ENCODE measurements around the gene CACNA1F. TPM values are rescaled to one million over a fixed set of nuclear protein-coding genes. Genes with fewer than 3 reads are reported as not detected.

CACNA1F gene
- total RNA-seq: 0.07 and 0.14 TPM in 2 replicates

GRCh38 chrX:49233176-49233575 is at the start of gene CACNA1F:
Gene CACNA1F (minus strand): TSS chrX:49233340. CDS start chrX:49233309, 31 bp downstream.
- Mint-ChIP-seq H3K4me3 (peak within 1 kb of the TSS; percentile 18), H3K9me3 (no peaks in the 10 kb centered on the region), H3K36me3 (ENCODE audit: low read depth) (peaks cover 4% of the 10 kb centered on the region), H3K27ac (no peak within 1 kb of the TSS), H3K4me1 (peaks cover 23% of the 10 kb centered on the region), H3K27me3 (no peaks in the 10 kb centered on the region)
- DNase-seq: no peak
- intact Hi-C loops (cut with micrococcal nuclease): no loop called here

- no peaks in the 10 kb centered on the region for H3K27me3 Mint-ChIP-seq
- intact Hi-C loops (cut with micrococcal nuclease): no loop called here
- peaks cover 32% of the 10 kb centered on the region for H3K4me1 Mint-ChIP-seq
- H3K36me3 Mint-ChIP-seq (ENCODE audit: low read depth): peaks cover 14% of the 10 kb centered on the region
- no peaks in the 10 kb centered on the region for H3K9me3 Mint-ChIP-seq
- no peak for DNase-seq
- H3K4me3 Mint-ChIP-seq: no peak overlapping the region
- H3K27ac Mint-ChIP-seq: peak overlapping the region; percentile 51
Observed at GRCh38 chrX:49282647-49283011, 49.5 kb upstream of the CACNA1F start.

GRCh38 chrX:49278081-49278480 is 44.9 kb upstream of the CACNA1F start:
- H3K9me3 Mint-ChIP-seq: no peaks in the 10 kb centered on the region
- peak overlapping the region; percentile 95 for H3K27ac Mint-ChIP-seq
- peaks cover 61% of the 10 kb centered on the region for H3K4me1 Mint-ChIP-seq
- intact Hi-C loops (cut with micrococcal nuclease): no loop called here
- H3K4me3 Mint-ChIP-seq: peak overlapping the region; percentile 71
- no peaks in the 10 kb centered on the region for H3K27me3 Mint-ChIP-seq
- DNase-seq: no peak
- peaks cover 33% of the 10 kb centered on the region for H3K36me3 Mint-ChIP-seq (ENCODE audit: low read depth)

GRCh38 chrX:49277535-49277830 is 44.3 kb upstream of the CACNA1F start:
- Mint-ChIP-seq H3K4me3 (peak overlapping the region; percentile 71), H3K9me3 (no peaks in the 10 kb centered on the region), H3K27ac (peak overlapping the region; percentile 95), H3K4me1 (peaks cover 63% of the 10 kb centered on the region), H3K36me3 (ENCODE audit: low read depth) (peaks cover 30% of the 10 kb centered on the region), H3K27me3 (no peaks in the 10 kb centered on the region)
- no peak for DNase-seq
- intact Hi-C loops (cut with micrococcal nuclease): no loop called here

GRCh38 chrX:49276671-49277534 is 43.8 kb upstream of the CACNA1F start:
- Mint-ChIP-seq H3K27me3 (no peaks in the 10 kb centered on the region), H3K9me3 (no peaks in the 10 kb centered on the region), H3K4me3 (peak overlapping the region; percentile 71), H3K27ac (peak overlapping the region; percentile 95), H3K4me1 (peaks cover 59% of the 10 kb centered on the region), H3K36me3 (ENCODE audit: low read depth) (peaks cover 26% of the 10 kb centered on the region)
- no peak for DNase-seq
- intact Hi-C loops (cut with micrococcal nuclease): no loop called here

- H3K36me3 Mint-ChIP-seq (ENCODE audit: low read depth): peaks cover 28% of the 10 kb centered on the region
- peaks cover 62% of the 10 kb centered on the region for H3K4me1 Mint-ChIP-seq
- intact Hi-C loops (cut with micrococcal nuclease): no loop called here
- no peaks in the 10 kb centered on the region for H3K27me3 Mint-ChIP-seq
- no peaks in the 10 kb centered on the region for H3K9me3 Mint-ChIP-seq
- H3K4me3 Mint-ChIP-seq: no peak overlapping the region
- H3K27ac Mint-ChIP-seq: peak overlapping the region; percentile 95
- no peak for DNase-seq
Observed at GRCh38 chrX:49276207-49276606, 43.1 kb upstream of the CACNA1F start.

- intact Hi-C loops (cut with micrococcal nuclease): loop anchor here (5.0 kb wide), 3 partner anchors 34 to 336 kb away; no protein-coding TSS in a partner anchor
- peaks cover 60% of the 10 kb centered on the region for H3K4me1 Mint-ChIP-seq
- peak overlapping the region; percentile 93 for H3K27ac Mint-ChIP-seq
- H3K9me3 Mint-ChIP-seq: no peaks in the 10 kb centered on the region
- peak overlapping the region; percentile 76 for H3K4me3 Mint-ChIP-seq
- no peaks in the 10 kb centered on the region for H3K27me3 Mint-ChIP-seq
- H3K36me3 Mint-ChIP-seq (ENCODE audit: low read depth): peaks cover 31% of the 10 kb centered on the region
- peak; percentile 81 for DNase-seq
Observed at GRCh38 chrX:49273181-49273727, 40.1 kb upstream of the CACNA1F start.

- Mint-ChIP-seq H3K4me3 (peak overlapping the region; percentile 76), H3K27ac (peak overlapping the region; percentile 93), H3K36me3 (ENCODE audit: low read depth) (peaks cover 28% of the 10 kb centered on the region), H3K4me1 (peaks cover 58% of the 10 kb centered on the region), H3K9me3 (no peaks in the 10 kb centered on the region), H3K27me3 (no peaks in the 10 kb centered on the region)
- peak; percentile 80 for DNase-seq
- intact Hi-C loops (cut with micrococcal nuclease): loop anchor here (5.0 kb wide), 3 partner anchors 35 to 335 kb away; no protein-coding TSS in a partner anchor
Observed at GRCh38 chrX:49272421-49272820, 39.3 kb upstream of the CACNA1F start.

GRCh38 chrX:49271341-49271740 is 38.2 kb upstream of the CACNA1F start:
- no peaks in the 10 kb centered on the region for H3K9me3 Mint-ChIP-seq
- H3K27me3 Mint-ChIP-seq: no peaks in the 10 kb centered on the region
- H3K4me3 Mint-ChIP-seq: peak overlapping the region; percentile 76
- peaks cover 56% of the 10 kb centered on the region for H3K4me1 Mint-ChIP-seq
- peaks cover 27% of the 10 kb centered on the region for H3K36me3 Mint-ChIP-seq (ENCODE audit: low read depth)
- DNase-seq: no peak
- H3K27ac Mint-ChIP-seq: peak overlapping the region; percentile 81
- intact Hi-C loops (cut with micrococcal nuclease): loop anchor here (5.0 kb wide), 3 partner anchors 36 to 334 kb away; no protein-coding TSS in a partner anchor

GRCh38 chrX:49270249-49270921 is 37.2 kb upstream of the CACNA1F start:
- Mint-ChIP-seq H3K4me3 (peak overlapping the region; percentile 76), H3K9me3 (no peaks in the 10 kb centered on the region), H3K27ac (peak overlapping the region; percentile 81), H3K27me3 (no peaks in the 10 kb centered on the region), H3K36me3 (ENCODE audit: low read depth) (peaks cover 23% of the 10 kb centered on the region), H3K4me1 (peaks cover 49% of the 10 kb centered on the region)
- DNase-seq: no peak
- intact Hi-C loops (cut with micrococcal nuclease): loop anchor here (5.0 kb wide), 3 partner anchors 37 to 333 kb away; no protein-coding TSS in a partner anchor

- H3K27me3 Mint-ChIP-seq: no peaks in the 10 kb centered on the region
- H3K9me3 Mint-ChIP-seq: no peaks in the 10 kb centered on the region
- peaks cover 18% of the 10 kb centered on the region for H3K36me3 Mint-ChIP-seq (ENCODE audit: low read depth)
- peak within 1 kb of the TSS; percentile 99 for H3K4me3 Mint-ChIP-seq
- peak within 1 kb of the TSS; percentile 100 for H3K27ac Mint-ChIP-seq
- intact Hi-C loops (cut with micrococcal nuclease): loop anchor here (1.0 to 5.0 kb wide), 4 partner anchors 35 to 333 kb away; partner anchors contain the start of gene CCDC22
- H3K4me1 Mint-ChIP-seq: peaks cover 47% of the 10 kb centered on the region
- DNase-seq: no peak
Observed at GRCh38 chrX:49269767-49270248, 36.7 kb upstream of the CACNA1F start, which contains the start of gene PPP1R3F. Gene PPP1R3F (plus strand): TSS chrX:49269793. CDS start chrX:49269870, 77 bp downstream.

GRCh38 chrX:49269010-49269766 is 36.0 kb upstream of the CACNA1F start:
- DNase-seq: peak; percentile 97
- H3K4me1 Mint-ChIP-seq: peaks cover 46% of the 10 kb centered on the region
- no peaks in the 10 kb centered on the region for H3K27me3 Mint-ChIP-seq
- H3K36me3 Mint-ChIP-seq (ENCODE audit: low read depth): peaks cover 12% of the 10 kb centered on the region
- H3K27ac Mint-ChIP-seq: peak overlapping the region; percentile 100
- intact Hi-C loops (cut with micrococcal nuclease): loop anchor here (1.0 kb wide), 1 partner anchor 34 kb away; the partner anchor contains the start of gene CCDC22
- no peaks in the 10 kb centered on the region for H3K9me3 Mint-ChIP-seq
- peak overlapping the region; percentile 99 for H3K4me3 Mint-ChIP-seq

- no peaks in the 10 kb centered on the region for H3K27me3 Mint-ChIP-seq
- intact Hi-C loops (cut with micrococcal nuclease): loop anchor here (1.0 kb wide), 2 partner anchors 33 to 68 kb away; partner anchors contain the start of genes CCDC22 and SYP
- H3K9me3 Mint-ChIP-seq: no peaks in the 10 kb centered on the region
- peak overlapping the region; percentile 99 for H3K4me3 Mint-ChIP-seq
- peak overlapping the region; percentile 100 for H3K27ac Mint-ChIP-seq
- peaks cover 48% of the 10 kb centered on the region for H3K4me1 Mint-ChIP-seq
- no peak for DNase-seq
- H3K36me3 Mint-ChIP-seq (ENCODE audit: low read depth): peaks cover 12% of the 10 kb centered on the region
Observed at GRCh38 chrX:49268702-49269009, 35.5 kb upstream of the CACNA1F start.

Measured in activated CD4-positive, alpha-beta T cell treated with anti-CD3 and anti-CD28 coated beads, Interleukin-2, amount 10 ng/mL, durations not matched to agents 24 days and 14 days (primary cell).